Measurements from ENCODE around the gene TTC1.
A peak's percentile ranks its signal among the peaks of the same experiment; 100 is the strongest.
"Not testable (repeated sequence)": the region's sequence is repeated elsewhere in the genome, so short reads cannot be mapped to it uniquely, and the experiment has no call there.

Gene TTC1

GRCh38 chr5:160008877-160009590, at the start of gene TTC1:
TSS of gene TTC1 (plus strand) at chr5:160009139. CDS start at chr5:160010529, 1,390 bp downstream.
- FAIRE-seq (peak; percentile 96), DNase-seq (ENCODE audit: insufficient read length, low spot score) (peak; percentile 96)

GRCh38 chr5:159961176-159962160, 47.5 kb upstream of the TTC1 start:
- FAIRE-seq: no peak
- no peak for DNase-seq (ENCODE audit: insufficient read length, low spot score)

- DNase-seq (ENCODE audit: insufficient read length, low spot score) (no peak), FAIRE-seq (no peak)
These were observed 46.7 kb upstream of the TTC1 start for GRCh38 chr5:159962214-159962613.

- FAIRE-seq (no peak), DNase-seq (ENCODE audit: insufficient read length, low spot score) (no peak)
These were observed 45.0 kb upstream of the TTC1 start for GRCh38 chr5:159963935-159964334.

- peak; percentile 44 for FAIRE-seq
- DNase-seq (ENCODE audit: insufficient read length, low spot score): peak; percentile 68
These were observed 43.7 kb upstream of the TTC1 start for GRCh38 chr5:159965031-159965837.

GRCh38 chr5:159965838-159966128, 43.2 kb upstream of the TTC1 start:
- not testable (repeated sequence) for FAIRE-seq; DNase-seq (ENCODE audit: insufficient read length, low spot score)

- no peak for FAIRE-seq
- DNase-seq (ENCODE audit: insufficient read length, low spot score): no peak
These were observed 39.0 kb upstream of the TTC1 start for GRCh38 chr5:159969966-159970365.

GRCh38 chr5:159971038-159971437, 37.9 kb upstream of the TTC1 start:
- no peak for FAIRE-seq
- DNase-seq (ENCODE audit: insufficient read length, low spot score): no peak

- DNase-seq (ENCODE audit: insufficient read length, low spot score): no peak
- no peak for FAIRE-seq
These were observed 37.4 kb upstream of the TTC1 start for GRCh38 chr5:159971514-159971913.

- FAIRE-seq: no peak
- no peak for DNase-seq (ENCODE audit: insufficient read length, low spot score)
These were observed 36.9 kb upstream of the TTC1 start for GRCh38 chr5:159971931-159972461.

- DNase-seq (ENCODE audit: insufficient read length, low spot score): no peak
- FAIRE-seq: no peak
These were observed 36.2 kb upstream of the TTC1 start for GRCh38 chr5:159972538-159973362.

GRCh38 chr5:159975462-159976019, 33.4 kb upstream of the TTC1 start:
- FAIRE-seq (peak; percentile 69), DNase-seq (ENCODE audit: insufficient read length, low spot score) (peak; percentile 75)

- no peak for FAIRE-seq
- no peak for DNase-seq (ENCODE audit: insufficient read length, low spot score)
These were observed 32.0 kb upstream of the TTC1 start for GRCh38 chr5:159976921-159977320.

GRCh38 chr5:159978358-159978757, 30.6 kb upstream of the TTC1 start:
- FAIRE-seq: no peak

GRCh38 chr5:159982421-159983173, 26.3 kb upstream of the TTC1 start:
- DNase-seq (ENCODE audit: insufficient read length, low spot score) (no peak), FAIRE-seq (peak; percentile 36)

More at GRCh38 chr5:159978358-159978757, 30.6 kb upstream of the TTC1 start:
- DNase-seq (ENCODE audit: insufficient read length, low spot score): no peak

- FAIRE-seq (peak; percentile 82), DNase-seq (ENCODE audit: insufficient read length, low spot score) (peak; percentile 83)
These were observed 21.8 kb upstream of the TTC1 start for GRCh38 chr5:159987031-159987674.

GRCh38 chr5:159990506-159990905, 18.4 kb upstream of the TTC1 start:
- DNase-seq (ENCODE audit: insufficient read length, low spot score) (no peak), FAIRE-seq (no peak)

GRCh38 chr5:159992566-159992965, 16.4 kb upstream of the TTC1 start:
- no peak for DNase-seq (ENCODE audit: insufficient read length, low spot score)
- no peak for FAIRE-seq

Data from HTR-8/SVneo (cell line).